Pancreas (tissue), 10 donors: ENCODE measurements around the gene AGFG2. TPM values are rescaled to one million over a fixed set of nuclear protein-coding genes. Genes with fewer than 3 reads are reported as not detected.
"Not testable (repeated sequence)": the region's sequence is repeated elsewhere in the genome, so short reads cannot be mapped to it uniquely, and the experiment has no call there.

Experiments used
- ATAC-seq, 4 donors: fragments of 200-7000 bp; cut with Tn5 transposase; one replicate each; pipeline versions ENCODE4 v1.8.0 to v1.9.1; 2020; ENCODE audit warnings: mild to moderate bottlenecking in 4 of 4, moderate library complexity in 4 of 4
- DNase-seq, 6 donors: peaks; one replicate each; pipeline ENCODE4 v3.0.0-alpha.2; 2020
- FAIRE-seq: peaks from 2 replicates; lab custom pipeline; 2012; peaks lifted over from hg19 to GRCh38; lab: Jason Lieb, UNC
- H3K27ac ChIP-seq, 4 donors: fragments of 200-600 bp; sonication (generic); 1 replicate in 3 of 4; 2 replicates in 1 of 4; pipeline versions ENCODE4 v1.5.0 to v1.8.0; 2020
- H3K27me3 ChIP-seq, 4 donors: fragments of 200-600 bp; one replicate each; pipeline ENCODE4 v1.8.0; 2021
- H3K36me3 ChIP-seq, 3 donors: fragments of 200-600 bp; sonication (generic) in 1 of 3; one replicate each; pipeline versions ENCODE4 v1.5.0 to v1.8.0; 2020 to 2021
- H3K4me1 ChIP-seq, 3 donors: fragments of 200-600 bp; one replicate each; pipeline ENCODE4 v1.8.0; 2021
- H3K4me3 ChIP-seq, 4 donors: fragments of 200-600 bp; sonication (generic) in 2 of 4; one replicate each; pipeline versions ENCODE4 v1.5.0 to v1.8.0; 2020 to 2021
- H3K9me3 ChIP-seq, 4 donors: fragments of 200-600 bp; one replicate each; pipeline ENCODE4 v1.8.0; 2021
- CTCF ChIP-seq, 4 donors: fragments of 200-600 bp; sonication (generic) in 3 of 4; IDR thresholded peaks; one replicate each; pipeline versions ENCODE4 v1.5.0 to v1.8.0; 2021; ENCODE audit warnings: antibody characterized with exemption in 4 of 4
- WGBS, 2 donors: extraction: QIAGEN DNeasy Blood & Tissue Kit; methylation state at CpG; one replicate each; pipeline ENCODE4 v1.1.7; 2013; 5-methylcytosine and 5-hydroxymethylcytosine counted together
- intact Hi-C, 3 donors: fragments of 100-400 bp; cut with DNase I; formaldehyde crosslinking; loops; one replicate each; pipeline versions ENCODE4 v1.11.1 to v1.14.2; 2022
- polyA plus RNA-seq, 2 donors: library from polyadenylated mRNA; stranded (reverse); fragments of 200-250 nt; gene quantifications; one replicate each; pipeline ENCODE4 v1.2.3, GENCODE V29; 2013
- total RNA-seq, 6 donors: library from RNA; stranded (reverse); fragmentation: NEBNext Ultra II Directional in 4 of 6; extraction: Animal tissue kit (Norgen Biotek cat#: 25700) in 4 of 6; gene quantifications; one replicate each; pipeline versions ENCODE4 v1.2.1 to v1.2.4, GENCODE V29; 2021 to 2023
- donor health status: healthy with polysubstance abuse.
- donor health status: DM: no; HTN: no; CAD: no; lungs with moderate emphysema.
- donor health status: DM: no; HTN: no; CAD: no.
- donor health status: control.
- donor health status: control.
- donor health status: Bipolar disorder and iron deficiency.
- donor health status: DM: yes; HTN: yes; CAD: no.
- donor health status: DM: no; HTN: no; CAD: no.
- donor health status: DM: no; HTN: no; CAD: no.
- donor health status: DM: yes; HTN: yes; CAD: no.

Gene AGFG2
- total and polyA plus RNA-seq, 8 donors = 13.6 to 41.0 (median 24.6) TPM

- FAIRE-seq (no peak), ATAC-seq (no peak), DNase-seq (no peak)
- Histone ChIP-seq H3K27me3 (no peaks in the 10 kb centered on the region), H3K9me3 (no peaks in the 10 kb centered on the region), H3K27ac (no peak overlapping the region), H3K36me3 (no peaks in the 10 kb centered on the region), H3K4me3 (peak overlapping the region in 2 of 4 donors; percentile 25 to 46), H3K4me1 (peaks cover 0 to 5% (median 0%) of the 10 kb centered on the region in 3 donors)
- intact Hi-C loops = no loop called here
- WGBS, 2 donors = 83 to 85% methylated on average over 5 of the region's 5 CpGs
- TF ChIP-seq CTCF (IDR thresholded peaks at IDR 0.05) = no peak
These were observed 46.1 kb upstream of the AGFG2 start for GRCh38 chr7:100492738-100493475.

GRCh38 chr7:100493476-100494264 lies 45.3 kb upstream of the AGFG2 start:
- no peaks in the 10 kb centered on the region for H3K27me3 ChIP-seq

GRCh38 chr7:100496509-100496908 lies 42.5 kb upstream of the AGFG2 start:
- TF ChIP-seq CTCF (IDR thresholded peaks at IDR 0.05) = no peak
- H3K36me3 ChIP-seq = no peaks in the 10 kb centered on the region
- H3K27ac ChIP-seq = no peak overlapping the region
- intact Hi-C loops = no loop called here
- H3K4me3 ChIP-seq = no peak overlapping the region
- ATAC-seq (no peak), FAIRE-seq (no peak), DNase-seq (no peak)
- no peaks in the 10 kb centered on the region for H3K9me3 ChIP-seq
- peaks cover 0 to 5% (median 0%) of the 10 kb centered on the region in 3 donors for H3K4me1 ChIP-seq
- no peaks in the 10 kb centered on the region for H3K27me3 ChIP-seq
- 67 to 76% methylated on average over 6 of the region's 6 CpGs for WGBS, 2 donors

More at GRCh38 chr7:100493476-100494264, 45.3 kb upstream of the AGFG2 start:
- peaks cover 0 to 5% (median 0%) of the 10 kb centered on the region in 3 donors for H3K4me1 ChIP-seq
- TF ChIP-seq CTCF (IDR thresholded peaks at IDR 0.05) = no peak
- FAIRE-seq (no peak), DNase-seq (peak in 3 of 6 donors; percentile 47 to 83 (median 80)), ATAC-seq (peak in 3 of 4 donors; percentile 74 to 82 (median 75))
- no peak overlapping the region for H3K27ac ChIP-seq
- H3K4me3 ChIP-seq = peak overlapping the region in 3 of 4 donors; percentile 8 to 46 (median 25)
- no peaks in the 10 kb centered on the region for H3K36me3 ChIP-seq
- no peaks in the 10 kb centered on the region for H3K9me3 ChIP-seq
- intact Hi-C loops = no loop called here
- WGBS, 2 donors = 12 to 15% methylated on average over 39 to 56 of the region's 56 CpGs

GRCh38 chr7:100500743-100501142 lies 38.3 kb upstream of the AGFG2 start:
- DNase-seq, intact Hi-C loops, FAIRE-seq, H3K4me1 ChIP-seq, H3K27me3 ChIP-seq, H3K9me3 ChIP-seq, ATAC-seq, H3K36me3 ChIP-seq, H3K27ac ChIP-seq, H3K4me3 ChIP-seq: not testable (repeated sequence)
- 86 to 93% methylated on average over 2 of the region's 2 CpGs for WGBS, 2 donors

- FAIRE-seq, DNase-seq, H3K36me3 ChIP-seq, ATAC-seq, H3K4me1 ChIP-seq, intact Hi-C loops, H3K9me3 ChIP-seq, H3K4me3 ChIP-seq, H3K27ac ChIP-seq, H3K27me3 ChIP-seq: not testable (repeated sequence)
- 93 to 98% methylated on average over 3 of the region's 3 CpGs for WGBS, 2 donors
These were observed 35.0 kb upstream of the AGFG2 start for GRCh38 chr7:100504031-100504430.
